ENCODE measurements around the gene PPP1R12B. TPM values are rescaled to one million over a fixed set of nuclear protein-coding genes. Genes with fewer than 3 reads are reported as not detected.

Gene PPP1R12B
- total RNA-seq (2014; rRNA removed; shearing (Covaris generic)): 7.4 and 10.8 TPM in 2 replicates

GRCh38 chr1:202348509-202349205 lies at the start of gene PPP1R12B:
PPP1R12B (plus strand) TSS chr1:202348699; CDS start chr1:202348852, 153 bp downstream.
- in situ Hi-C loops (cut with HindIII; ENCODE audit: low sequenced_read_pairs): no loop called here
- peak; percentile 100 for DNase-seq (ENCODE audit: low spot score)

- in situ Hi-C loops (cut with HindIII; ENCODE audit: low sequenced_read_pairs): no loop called here
Measured at GRCh38 chr1:202302166-202302565, 46.3 kb upstream of the PPP1R12B start.

GRCh38 chr1:202304375-202304774 lies 44.1 kb upstream of the PPP1R12B start:
- peak; percentile 9 for DNase-seq (ENCODE audit: low spot score)
- in situ Hi-C loops (cut with HindIII; ENCODE audit: low sequenced_read_pairs): no loop called here

More at GRCh38 chr1:202302166-202302565, 46.3 kb upstream of the PPP1R12B start:
- DNase-seq (ENCODE audit: low spot score): no peak

- in situ Hi-C loops (cut with HindIII; ENCODE audit: low sequenced_read_pairs): no loop called here
Measured at GRCh38 chr1:202305168-202305567, 43.3 kb upstream of the PPP1R12B start.

GRCh38 chr1:202306535-202307345 lies 41.8 kb upstream of the PPP1R12B start:
- in situ Hi-C loops (cut with HindIII; ENCODE audit: low sequenced_read_pairs): no loop called here
- peak; percentile 17 for DNase-seq (ENCODE audit: low spot score)

More at GRCh38 chr1:202305168-202305567, 43.3 kb upstream of the PPP1R12B start:
- DNase-seq (ENCODE audit: low spot score): no peak

GRCh38 chr1:202310071-202310725 lies 38.3 kb upstream of the PPP1R12B start:
- in situ Hi-C loops (cut with HindIII; ENCODE audit: low sequenced_read_pairs): no loop called here
- no peak for DNase-seq (ENCODE audit: low spot score)

- DNase-seq (ENCODE audit: low spot score): no peak
- in situ Hi-C loops (cut with HindIII; ENCODE audit: low sequenced_read_pairs): no loop called here
Measured at GRCh38 chr1:202310746-202311145, 37.8 kb upstream of the PPP1R12B start.

GRCh38 chr1:202311875-202312635 lies 36.4 kb upstream of the PPP1R12B start:
- in situ Hi-C loops (cut with HindIII; ENCODE audit: low sequenced_read_pairs): no loop called here

GRCh38 chr1:202315576-202316168 lies 32.8 kb upstream of the PPP1R12B start:
- in situ Hi-C loops (cut with HindIII; ENCODE audit: low sequenced_read_pairs): no loop called here
- peak; percentile 85 for DNase-seq (ENCODE audit: low spot score)

More at GRCh38 chr1:202311875-202312635, 36.4 kb upstream of the PPP1R12B start:
- DNase-seq (ENCODE audit: low spot score): no peak

- in situ Hi-C loops (cut with HindIII; ENCODE audit: low sequenced_read_pairs): no loop called here
Measured at GRCh38 chr1:202316186-202316585, 32.3 kb upstream of the PPP1R12B start.

GRCh38 chr1:202317941-202318925 lies 30.3 kb upstream of the PPP1R12B start:
- DNase-seq (ENCODE audit: low spot score): no peak
- in situ Hi-C loops (cut with HindIII; ENCODE audit: low sequenced_read_pairs): no loop called here

More at GRCh38 chr1:202316186-202316585, 32.3 kb upstream of the PPP1R12B start:
- DNase-seq (ENCODE audit: low spot score): no peak

GRCh38 chr1:202319381-202320080 lies 29.0 kb upstream of the PPP1R12B start:
- in situ Hi-C loops (cut with HindIII; ENCODE audit: low sequenced_read_pairs): no loop called here
- no peak for DNase-seq (ENCODE audit: low spot score)

GRCh38 chr1:202320081-202320405 lies 28.5 kb upstream of the PPP1R12B start:
- in situ Hi-C loops (cut with HindIII; ENCODE audit: low sequenced_read_pairs): no loop called here

GRCh38 chr1:202323731-202324130 lies 24.8 kb upstream of the PPP1R12B start:
- in situ Hi-C loops (cut with HindIII; ENCODE audit: low sequenced_read_pairs): no loop called here
- DNase-seq (ENCODE audit: low spot score): no peak

More at GRCh38 chr1:202320081-202320405, 28.5 kb upstream of the PPP1R12B start:
- no peak for DNase-seq (ENCODE audit: low spot score)

GRCh38 chr1:202324646-202325045 lies 23.9 kb upstream of the PPP1R12B start:
- in situ Hi-C loops (cut with HindIII; ENCODE audit: low sequenced_read_pairs): no loop called here
- DNase-seq (ENCODE audit: low spot score): no peak

- in situ Hi-C loops (cut with HindIII; ENCODE audit: low sequenced_read_pairs): no loop called here
Measured at GRCh38 chr1:202329891-202330290, 18.6 kb upstream of the PPP1R12B start.

GRCh38 chr1:202333861-202334260 lies 14.6 kb upstream of the PPP1R12B start:
- in situ Hi-C loops (cut with HindIII; ENCODE audit: low sequenced_read_pairs): no loop called here
- no peak for DNase-seq (ENCODE audit: low spot score)

More at GRCh38 chr1:202329891-202330290, 18.6 kb upstream of the PPP1R12B start:
- no peak for DNase-seq (ENCODE audit: low spot score)

Measured in G401 (cell line).